NCI-H1105 (cell line): ENCODE data around the gene TXNL4A.
"Not testable (repeated sequence)": the region's sequence is repeated elsewhere in the genome, so short reads cannot be mapped to it uniquely, and the experiment has no call there.

Experiments
- DNase-seq: peaks from one replicate; lab custom pipeline; 2025; lab: John Stamatoyannopoulos, UW

Gene TXNL4A

GRCh38 chr18:79988451-79989194 is at the start of gene TXNL4A:
Gene TXNL4A, minus strand, starts transcription at chr18:79988563. Its CDS starts 171 bp downstream, at chr18:79988392.
- peak; percentile 86 for DNase-seq

GRCh38 chr18:80037300-80037699 is 48.9 kb upstream of the TXNL4A start:
- DNase-seq = no peak

- DNase-seq = no peak
Measured at GRCh38 chr18:80035997-80036396, 47.6 kb upstream of the TXNL4A start.

- no peak for DNase-seq
Measured at GRCh38 chr18:80034852-80035406, 46.6 kb upstream of the TXNL4A start.

GRCh38 chr18:80034068-80034851 is 45.9 kb upstream of the TXNL4A start, which contains the start of gene RBFA:
Gene RBFA, plus strand, starts transcription at chr18:80034434. Its CDS starts 62 bp downstream, at chr18:80034496.
- peak; percentile 100 for DNase-seq

GRCh38 chr18:80033181-80034067 is 45.1 kb upstream of the TXNL4A start:
- DNase-seq = no peak

- DNase-seq = no peak
Measured at GRCh38 chr18:80029690-80030089, 41.3 kb upstream of the TXNL4A start.

GRCh38 chr18:80027719-80028118 is 39.4 kb upstream of the TXNL4A start:
- DNase-seq = not testable (repeated sequence)

GRCh38 chr18:80026363-80026762 is 38.0 kb upstream of the TXNL4A start:
- DNase-seq = no peak

- no peak for DNase-seq
Measured at GRCh38 chr18:80023173-80023572, 34.8 kb upstream of the TXNL4A start.

- peak; percentile 3 for DNase-seq
Measured at GRCh38 chr18:80022613-80023012, 34.2 kb upstream of the TXNL4A start.

GRCh38 chr18:80012714-80013113 is 24.4 kb upstream of the TXNL4A start:
- DNase-seq = no peak

- DNase-seq = not testable (repeated sequence)
Measured at GRCh38 chr18:80011496-80012137, 23.3 kb upstream of the TXNL4A start.

- no peak for DNase-seq
Measured at GRCh38 chr18:80010551-80010906, 22.2 kb upstream of the TXNL4A start.

- DNase-seq = no peak
Measured at GRCh38 chr18:80009661-80010550, 21.5 kb upstream of the TXNL4A start.

GRCh38 chr18:80006724-80007123 is 18.4 kb upstream of the TXNL4A start:
- no peak for DNase-seq

GRCh38 chr18:80004600-80005342 is 16.4 kb upstream of the TXNL4A start:
- no peak for DNase-seq

GRCh38 chr18:80002468-80002867 is 14.1 kb upstream of the TXNL4A start:
- DNase-seq = no peak

GRCh38 chr18:80000877-80001276 is 12.5 kb upstream of the TXNL4A start:
- no peak for DNase-seq

- not testable (repeated sequence) for DNase-seq
Measured at GRCh38 chr18:79999701-80000100, 11.3 kb upstream of the TXNL4A start.
